ENCODE data around the gene CAMKMT.

CAMKMT gene

DNA sequence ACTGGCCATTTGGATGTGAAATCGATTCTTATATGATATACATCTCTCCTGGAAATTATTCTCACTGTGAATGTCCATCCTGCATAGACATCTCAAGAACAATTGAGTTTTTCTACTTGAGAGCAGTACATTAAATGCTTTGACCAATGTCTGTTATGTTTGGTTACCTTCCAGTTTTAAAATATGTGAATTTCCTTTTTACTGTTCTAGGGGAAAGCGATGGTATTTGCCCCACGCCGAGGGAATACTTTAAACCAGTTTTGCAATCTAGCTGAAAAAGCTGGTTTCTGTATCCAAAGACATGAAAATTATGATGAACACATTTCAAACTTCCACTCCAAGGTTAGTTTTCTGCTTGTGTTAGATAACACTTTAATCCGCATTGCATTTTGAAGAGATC lies 404.5 kb downstream of the CAMKMT start:
- TF ChIP-seq, protein P1, sequence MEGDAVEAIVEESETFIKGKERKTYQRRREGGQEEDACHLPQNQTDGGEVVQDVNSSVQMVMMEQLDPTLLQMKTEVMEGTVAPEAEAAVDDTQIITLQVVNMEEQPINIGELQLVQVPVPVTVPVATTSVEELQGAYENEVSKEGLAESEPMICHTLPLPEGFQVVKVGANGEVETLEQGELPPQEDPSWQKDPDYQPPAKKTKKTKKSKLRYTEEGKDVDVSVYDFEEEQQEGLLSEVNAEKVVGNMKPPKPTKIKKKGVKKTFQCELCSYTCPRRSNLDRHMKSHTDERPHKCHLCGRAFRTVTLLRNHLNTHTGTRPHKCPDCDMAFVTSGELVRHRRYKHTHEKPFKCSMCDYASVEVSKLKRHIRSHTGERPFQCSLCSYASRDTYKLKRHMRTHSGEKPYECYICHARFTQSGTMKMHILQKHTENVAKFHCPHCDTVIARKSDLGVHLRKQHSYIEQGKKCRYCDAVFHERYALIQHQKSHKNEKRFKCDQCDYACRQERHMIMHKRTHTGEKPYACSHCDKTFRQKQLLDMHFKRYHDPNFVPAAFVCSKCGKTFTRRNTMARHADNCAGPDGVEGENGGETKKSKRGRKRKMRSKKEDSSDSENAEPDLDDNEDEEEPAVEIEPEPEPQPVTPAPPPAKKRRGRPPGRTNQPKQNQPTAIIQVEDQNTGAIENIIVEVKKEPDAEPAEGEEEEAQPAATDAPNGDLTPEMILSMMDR (IDR thresholded peaks at IDR 0.05; ENCODE audit: low read length, missing control alignments): no peak
- H3K4me3 ChIP-seq (replicated peaks; ENCODE audit: low read depth, low read length): no peak overlapping the region
- DNase-seq (ENCODE audit: low read depth): peak; percentile 13

DNA sequence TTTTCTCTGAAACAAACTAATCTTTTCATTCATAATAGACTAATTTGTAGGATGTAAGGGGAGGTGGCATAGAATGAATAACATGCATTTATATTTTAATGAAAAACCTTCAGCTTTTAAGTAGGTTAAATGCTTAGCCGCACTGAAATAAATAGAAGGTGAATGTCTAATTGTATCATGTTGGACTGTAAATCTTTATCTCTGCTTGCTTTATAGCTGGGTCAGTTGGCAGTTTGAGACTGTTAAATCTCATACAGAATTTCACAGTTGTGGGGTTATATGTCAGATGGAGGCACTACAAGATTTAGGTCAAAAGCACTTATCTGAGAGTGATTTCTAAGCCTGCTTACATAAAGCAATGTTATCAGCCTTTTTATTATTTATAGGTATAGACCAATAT lies 405.0 kb downstream of the CAMKMT start:
- TF ChIP-seq, protein P1 (IDR thresholded peaks at IDR 0.05; ENCODE audit: low read length, missing control alignments): no peak
- no peak overlapping the region for H3K4me3 ChIP-seq (replicated peaks; ENCODE audit: low read depth, low read length)
- no peak for DNase-seq (ENCODE audit: low read depth)

GRCh38 chr2:44767691-44768090 lies 405.9 kb downstream of the CAMKMT start:
- DNase-seq (ENCODE audit: low read depth): no peak
- TF ChIP-seq, protein P1 (IDR thresholded peaks at IDR 0.05; ENCODE audit: low read length, missing control alignments): no peak
- no peak overlapping the region for H3K4me3 ChIP-seq (replicated peaks; ENCODE audit: low read depth, low read length)

DNA sequence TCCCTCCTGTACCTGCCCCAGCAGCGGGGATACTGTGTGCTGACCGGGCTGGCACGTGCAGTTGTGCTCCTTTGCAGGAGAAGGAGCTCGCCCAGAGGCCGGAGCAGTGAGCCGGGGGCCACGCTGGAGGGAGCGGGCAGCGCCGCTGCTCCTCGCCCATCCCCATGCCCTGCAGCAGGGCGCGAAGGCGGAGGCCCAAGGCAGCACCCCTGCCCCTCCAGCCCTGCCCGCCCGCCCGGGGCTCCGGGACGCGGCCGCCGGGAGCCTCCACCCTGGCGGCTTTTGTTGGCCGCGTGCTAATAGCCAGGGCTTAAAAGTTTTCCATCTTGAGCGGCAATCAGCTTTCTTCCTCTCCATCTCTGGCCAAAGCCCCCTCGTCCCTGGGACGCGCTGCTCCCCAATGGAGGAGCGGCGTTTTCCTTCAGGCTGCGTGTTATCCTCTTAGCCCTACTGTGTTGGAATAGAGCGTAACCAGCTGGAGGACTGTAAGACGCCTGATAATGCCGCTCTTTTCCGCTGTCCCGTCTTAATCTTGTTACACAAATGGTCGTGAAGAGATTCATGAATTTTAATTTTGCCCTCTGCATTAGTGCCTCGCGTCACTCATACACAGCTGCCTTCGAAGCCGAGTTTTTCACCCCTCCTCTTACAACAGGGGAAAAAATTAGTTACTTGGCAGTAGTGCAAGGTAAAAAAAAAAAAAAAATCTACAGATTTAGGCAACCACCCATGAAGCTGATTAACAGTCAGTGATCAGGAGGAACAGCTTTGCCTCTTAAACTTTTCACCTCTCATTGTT lies 406.9 kb downstream of the CAMKMT start:
- TF ChIP-seq, protein P1 (IDR thresholded peaks at IDR 0.05; ENCODE audit: low read length, missing control alignments): no peak
- no peak overlapping the region for H3K4me3 ChIP-seq (replicated peaks; ENCODE audit: low read depth, low read length)
- DNase-seq (ENCODE audit: low read depth): no peak

GRCh38 chr2:44769349-44770011 lies 407.7 kb downstream of the CAMKMT start:
- no peak for DNase-seq (ENCODE audit: low read depth)
- H3K4me3 ChIP-seq (replicated peaks; ENCODE audit: low read depth, low read length): no peak overlapping the region
- TF ChIP-seq, protein P1 (IDR thresholded peaks at IDR 0.05; ENCODE audit: low read length, missing control alignments): no peak

- DNase-seq (ENCODE audit: low read depth): no peak
- no peak overlapping the region for H3K4me3 ChIP-seq (replicated peaks; ENCODE audit: low read depth, low read length)
- TF ChIP-seq, protein P1 (IDR thresholded peaks at IDR 0.05; ENCODE audit: low read length, missing control alignments): no peak
These were observed 408.8 kb downstream of the CAMKMT start for GRCh38 chr2:44770221-44771195.
